NCI-H1105 (cell line): Measurements from ENCODE around the gene ZNF385B.
"Not testable (repeated sequence)": the region's sequence is repeated elsewhere in the genome, so short reads cannot be mapped to it uniquely, and the experiment has no call there.

Experiments used
- DNase-seq: peaks from one replicate; lab custom pipeline; 2025; lab: John Stamatoyannopoulos, UW

The ZNF385B gene

DNA sequence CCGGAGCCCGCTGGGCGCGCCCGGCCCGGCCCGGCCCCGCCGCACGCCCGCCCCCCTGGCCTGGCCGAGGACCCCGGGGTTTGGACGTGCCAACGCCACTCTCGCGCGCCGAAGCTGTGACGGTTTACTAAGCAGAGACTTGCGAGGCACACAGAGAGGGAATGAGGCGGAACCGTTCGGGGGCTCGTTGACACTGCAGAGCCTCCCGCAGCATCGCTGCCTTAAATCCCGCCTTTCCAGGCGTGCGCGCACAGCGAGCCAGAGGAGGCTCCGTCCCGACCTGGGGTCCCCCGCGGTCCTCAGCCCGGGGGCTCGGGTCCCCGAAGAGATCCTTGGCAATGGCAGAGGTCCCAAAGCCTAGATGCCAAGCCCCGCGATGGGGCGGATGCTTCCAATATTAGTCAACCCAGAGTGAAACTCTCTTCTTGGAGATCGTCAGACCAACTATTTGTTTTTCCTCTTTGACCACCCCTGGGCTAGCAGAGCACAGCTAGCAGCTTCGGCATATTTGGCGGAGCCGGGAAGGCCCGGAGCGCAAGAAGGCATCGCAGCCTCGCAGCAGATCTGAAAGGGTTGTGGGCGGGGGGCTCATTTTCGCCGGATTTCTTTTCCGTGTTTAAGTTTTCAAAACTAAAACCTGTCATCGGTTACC, at the start of gene ZNF385B:
Gene ZNF385B, minus strand, starts transcription at position 197 of the 652 bp plus-strand sequence.
- DNase-seq: peak; percentile 26

DNA sequence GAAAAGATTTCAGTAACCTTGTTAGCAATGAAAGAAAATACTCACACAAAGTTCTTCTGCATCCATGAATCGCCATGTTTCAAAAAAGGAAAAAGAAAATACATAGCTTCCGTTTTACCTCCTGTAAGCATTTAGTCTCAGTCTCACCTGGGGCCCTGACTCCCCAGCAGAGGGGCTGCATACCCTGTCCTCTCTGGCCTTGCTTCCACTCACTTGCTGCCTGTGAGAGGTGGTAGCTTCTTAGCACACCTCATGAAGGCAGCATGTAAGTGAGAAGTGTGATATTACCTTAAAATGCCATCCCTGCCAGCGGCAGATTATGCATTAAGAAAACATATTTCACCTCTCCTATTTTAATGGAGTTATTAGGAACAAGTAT, 49.3 kb upstream of the ZNF385B start:
- DNase-seq: no peak

DNA sequence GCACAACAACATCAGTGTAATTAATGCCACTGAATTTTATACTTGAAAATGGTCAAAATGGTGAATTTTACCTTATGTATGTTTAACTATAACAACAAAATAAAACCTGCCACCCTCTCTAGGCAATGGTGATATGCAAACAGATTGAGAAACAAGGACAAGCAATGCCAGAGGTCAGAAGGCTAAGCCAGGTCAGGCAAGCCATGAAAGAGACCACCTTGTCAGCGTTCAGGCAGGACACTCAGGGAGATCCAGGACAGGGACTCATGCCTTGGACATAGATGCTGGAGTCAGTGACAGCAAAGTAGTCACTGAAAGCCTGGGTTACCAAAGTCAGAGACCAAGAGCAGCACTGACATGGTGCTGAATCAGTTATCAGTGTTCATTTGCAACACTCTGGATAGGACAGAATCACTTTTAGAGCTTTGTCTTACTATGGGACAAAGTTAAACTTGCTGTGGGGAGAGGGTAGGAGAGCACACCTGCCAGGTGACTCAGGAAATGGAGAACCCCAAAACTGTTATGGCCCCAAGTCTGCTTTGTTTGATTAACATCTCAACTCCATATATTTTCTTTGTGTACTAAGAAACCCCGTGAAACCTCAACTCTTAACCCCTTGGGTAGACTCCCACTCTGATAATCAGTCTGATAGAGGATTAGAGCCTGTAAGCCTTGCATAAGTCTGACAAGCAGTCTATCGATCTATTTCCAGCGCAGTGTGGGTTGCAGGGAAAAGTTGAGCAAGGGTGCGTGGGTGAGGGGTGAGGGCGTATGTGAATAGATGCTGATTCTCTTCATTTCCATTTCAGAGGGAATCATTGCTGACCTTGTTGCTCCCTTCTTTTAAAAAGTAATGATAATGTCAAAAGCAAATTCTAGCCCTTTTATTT, 48.7 kb upstream of the ZNF385B start:
- no peak for DNase-seq

DNA sequence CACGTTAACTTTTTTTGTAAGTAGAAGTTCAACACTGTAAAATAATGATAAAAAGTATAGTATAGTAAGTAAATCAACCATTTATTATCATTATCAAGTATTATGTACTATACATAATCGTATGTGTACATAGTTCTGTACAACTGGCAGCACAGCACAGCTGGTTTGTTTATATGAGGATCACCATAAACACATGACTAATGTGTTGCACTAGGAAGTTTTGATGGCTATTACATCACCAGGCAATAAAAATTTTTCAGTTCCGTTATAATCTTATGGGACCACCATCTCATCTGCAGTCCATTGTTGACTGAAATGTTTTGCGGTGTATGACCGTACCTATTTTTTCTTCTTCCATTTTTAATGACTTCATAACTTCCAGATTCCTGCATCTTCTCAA, 39.2 kb upstream of the ZNF385B start:
- DNase-seq: no peak

DNA sequence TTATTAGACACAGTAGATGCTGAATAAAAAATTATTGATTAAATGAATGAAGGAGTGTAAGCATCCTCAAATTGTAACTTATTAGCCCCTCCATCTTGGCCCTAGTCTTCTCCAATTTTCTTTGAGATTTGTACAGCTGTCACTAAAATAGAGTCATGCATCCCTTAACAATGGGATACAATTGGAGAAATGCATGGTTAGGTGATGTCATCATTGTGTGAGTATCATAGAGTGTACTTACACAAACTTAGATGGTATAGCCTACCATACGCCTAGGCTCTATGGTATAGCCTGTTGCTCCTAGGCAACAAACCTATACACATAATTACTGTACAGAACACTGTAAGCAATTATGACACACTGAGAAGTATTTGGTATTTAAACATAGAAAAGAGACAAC, 38.3 kb upstream of the ZNF385B start:
- DNase-seq: no peak

DNA sequence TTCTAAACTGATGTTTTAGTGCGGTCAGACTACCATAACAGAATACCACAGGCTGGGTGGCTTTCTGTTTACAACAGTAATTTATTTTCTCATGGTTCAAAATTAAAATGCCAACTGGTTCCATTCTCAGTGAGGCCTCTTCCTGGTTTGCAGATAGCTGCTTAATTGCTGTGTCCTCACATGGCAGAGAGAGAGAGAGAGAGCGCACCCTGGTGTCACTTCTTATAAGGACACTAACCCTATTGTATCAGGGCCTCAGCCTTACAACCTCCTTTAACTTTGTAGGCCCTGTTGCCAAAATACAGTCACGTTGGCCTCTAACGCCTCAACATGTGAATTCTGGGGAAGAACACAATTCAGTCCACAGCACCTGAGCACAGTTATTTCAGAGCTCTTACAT, 37.5 kb upstream of the ZNF385B start:
- DNase-seq: peak; percentile 19

DNA sequence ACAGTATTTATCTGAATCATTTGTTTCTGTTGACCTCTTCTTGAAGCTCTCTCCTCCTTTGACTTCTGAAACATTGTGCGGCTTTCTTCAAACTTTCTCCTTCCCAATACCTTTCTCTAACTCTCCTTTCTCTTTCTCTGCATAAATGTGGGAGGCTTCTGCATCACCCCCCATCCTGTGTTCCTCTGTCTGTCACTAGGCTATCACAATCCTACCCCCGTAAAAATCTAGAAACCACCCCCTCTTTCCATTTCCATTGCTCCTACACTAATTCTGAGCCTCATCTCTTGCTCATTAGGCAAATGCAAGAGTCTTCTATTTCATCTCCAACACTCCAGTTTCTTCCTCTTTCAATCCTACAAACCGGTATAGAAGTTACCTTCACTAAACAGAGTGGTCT, 32.2 kb upstream of the ZNF385B start:
- DNase-seq: no peak

DNA sequence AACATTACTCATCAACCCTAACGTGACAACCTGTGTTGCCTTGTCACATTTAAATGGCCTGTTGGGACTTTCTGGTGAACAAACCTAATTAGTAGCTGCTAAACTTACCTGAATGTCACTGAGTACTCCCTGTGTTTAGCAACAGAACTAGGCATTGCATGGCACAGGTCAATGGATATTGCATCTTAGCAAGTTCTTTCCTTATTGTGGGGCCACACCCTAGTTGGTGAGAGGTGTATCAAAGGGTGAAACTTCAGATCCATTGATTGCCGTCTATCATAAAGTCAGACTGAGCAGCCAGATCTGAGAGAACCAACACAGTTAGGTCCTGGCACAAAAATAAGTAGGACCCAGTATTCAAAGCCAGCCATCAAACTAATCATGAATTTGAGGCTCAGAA, 29.8 kb upstream of the ZNF385B start:
- DNase-seq: no peak

DNA sequence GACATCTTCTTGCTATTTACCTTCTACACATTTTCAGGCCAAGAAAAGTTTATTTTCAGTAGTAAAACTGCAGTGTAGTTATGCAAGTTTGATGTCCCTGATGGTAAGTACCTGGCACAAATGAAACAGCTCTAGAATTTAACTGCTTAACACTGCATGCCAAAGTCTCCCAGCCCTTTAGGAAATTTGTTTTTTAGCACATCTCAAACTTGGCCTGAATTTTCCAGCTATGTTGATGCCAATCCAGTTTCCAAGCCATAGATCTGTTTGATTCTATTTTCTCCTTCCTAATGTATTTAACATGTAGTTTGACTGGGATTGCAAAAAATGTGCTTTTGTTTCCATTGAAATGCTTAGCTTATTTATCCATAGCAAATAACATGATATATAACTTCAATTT, 29.3 kb upstream of the ZNF385B start:
- no peak for DNase-seq

DNA sequence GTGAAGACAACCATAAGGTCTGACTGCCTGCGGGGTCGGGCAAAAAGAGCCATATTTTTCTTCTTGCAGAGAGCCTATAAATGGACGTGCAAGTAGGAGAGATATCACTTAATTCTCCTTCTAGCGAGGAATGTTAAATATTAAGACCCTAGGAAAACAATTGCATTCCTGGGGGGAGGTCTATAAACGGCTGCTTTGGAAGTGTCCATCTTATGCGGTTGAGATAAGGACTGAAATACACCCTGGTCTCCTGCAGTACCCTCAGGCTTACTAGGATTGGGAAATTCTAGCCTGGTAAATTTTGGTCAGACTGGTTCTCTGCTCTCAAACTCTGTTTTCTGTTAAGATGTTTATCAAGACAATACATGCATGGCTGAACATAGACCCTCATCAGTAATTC, 27.2 kb upstream of the ZNF385B start:
- DNase-seq: not testable (repeated sequence)

DNA sequence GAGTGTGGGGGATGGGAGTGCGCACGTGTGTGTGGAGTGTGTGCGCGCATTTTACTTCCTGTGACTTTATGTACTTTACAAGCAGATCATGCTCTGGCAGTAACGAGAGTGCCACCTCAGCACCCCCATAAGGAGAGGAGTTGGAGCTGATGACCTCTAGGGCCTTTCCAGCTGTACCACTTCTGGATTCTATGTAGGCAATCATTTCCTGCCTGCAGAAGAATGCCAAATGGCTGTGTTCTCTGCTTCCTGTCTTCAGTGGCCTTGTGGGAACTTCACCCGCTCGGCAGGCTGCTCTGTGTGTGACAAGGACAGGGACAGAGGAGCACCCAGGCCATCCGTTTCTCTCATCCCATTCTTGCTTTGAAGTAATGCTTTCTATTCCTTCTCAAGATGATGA, 22.8 kb upstream of the ZNF385B start:
- no peak for DNase-seq

DNA sequence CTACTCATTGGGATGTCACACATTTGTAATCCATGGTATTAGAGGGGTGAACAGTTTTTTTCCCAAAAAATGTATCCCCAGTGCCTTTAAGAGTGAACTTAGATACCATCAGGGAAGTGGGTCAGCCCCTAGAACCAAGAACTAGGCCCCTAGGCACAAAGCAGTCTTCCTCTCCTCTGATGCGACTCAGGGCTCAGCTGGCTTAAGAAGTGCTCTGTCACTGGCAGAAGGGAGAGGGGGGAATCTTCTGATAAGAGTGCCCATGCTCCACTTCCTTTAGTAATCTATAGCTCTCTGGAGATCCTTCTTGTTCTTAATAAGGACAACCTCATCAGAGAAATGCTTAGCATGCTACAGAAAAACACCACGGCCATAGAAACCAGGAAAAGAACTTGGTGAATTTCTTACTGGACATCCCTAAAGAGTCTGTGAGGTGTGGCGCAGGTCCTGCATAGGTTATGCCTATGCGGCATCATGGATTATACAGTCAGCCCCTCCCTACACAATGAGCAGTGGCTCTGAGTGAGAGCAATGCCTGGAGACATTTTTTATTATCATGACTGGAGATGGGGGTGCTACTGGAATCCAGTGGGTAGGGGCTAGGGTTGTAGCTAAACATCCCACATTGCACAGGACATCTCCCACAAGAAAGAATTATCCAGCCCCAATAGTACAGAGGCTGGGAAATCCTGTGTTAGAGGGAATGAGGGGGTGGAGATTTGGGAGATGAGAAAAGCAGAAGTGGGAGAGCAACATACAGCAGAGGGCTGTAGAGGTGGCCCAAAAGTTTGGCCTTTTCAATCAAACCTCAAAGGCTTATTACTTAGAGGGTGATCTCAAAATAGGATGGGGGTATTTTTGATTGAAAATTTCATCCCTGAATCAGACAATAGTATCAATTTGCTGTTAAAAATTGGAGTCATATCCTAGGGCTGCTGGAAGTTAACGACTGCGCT, 21.7 kb upstream of the ZNF385B start:
- DNase-seq: no peak

DNA sequence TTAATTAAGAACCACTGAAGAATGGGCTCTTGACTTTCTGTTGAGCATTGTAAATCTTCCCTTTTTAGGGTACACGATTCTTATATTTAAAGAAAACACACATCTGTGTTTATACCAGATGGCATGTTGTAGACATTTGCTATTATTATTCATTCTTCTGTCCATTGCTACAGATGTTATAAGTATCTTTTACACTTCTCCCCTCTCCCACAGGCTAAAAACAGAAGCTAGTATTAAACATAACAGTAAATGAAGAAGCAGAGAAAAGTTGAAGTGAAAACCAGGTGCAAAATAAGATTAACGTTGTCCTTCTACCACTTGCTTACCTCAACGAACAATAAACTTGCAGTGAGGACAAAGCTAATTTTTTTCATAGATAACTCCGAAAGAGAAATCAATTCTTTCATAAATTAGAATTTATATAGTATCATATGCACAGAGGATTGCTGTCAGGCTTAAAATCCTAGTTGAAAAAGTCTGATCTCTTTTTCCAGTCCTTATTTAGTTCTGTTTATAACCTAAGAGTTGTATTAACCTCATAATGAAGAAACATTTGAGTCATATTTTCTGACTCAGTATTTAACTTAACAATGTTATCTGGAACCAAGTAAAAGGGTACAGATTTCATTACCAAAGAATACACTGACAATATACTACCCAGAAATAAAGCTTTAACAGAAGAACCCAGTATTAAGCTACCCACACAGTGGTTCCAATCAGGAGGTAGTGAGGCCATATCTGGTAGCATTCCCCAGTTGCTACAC, 16.4 kb upstream of the ZNF385B start:
- DNase-seq: no peak

DNA sequence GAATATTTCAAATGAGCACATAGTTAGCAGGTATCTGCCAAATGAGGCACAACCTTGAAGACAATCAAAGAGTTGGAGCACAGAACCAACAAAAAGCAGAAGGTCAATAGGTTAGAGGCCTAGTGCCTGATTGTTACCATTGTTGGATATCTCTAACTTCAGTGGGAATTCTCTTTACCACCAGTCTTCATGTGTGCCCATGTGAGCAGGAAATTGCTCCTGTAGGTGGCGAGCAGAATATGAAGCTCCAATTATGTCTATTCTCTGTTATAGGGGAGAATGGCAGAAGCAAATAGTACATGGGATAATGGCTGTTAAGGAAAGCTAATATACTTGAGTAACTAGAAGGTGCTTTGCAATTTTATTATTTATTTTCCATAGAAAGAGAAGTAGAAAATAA, 14.9 kb upstream of the ZNF385B start:
- DNase-seq: no peak

DNA sequence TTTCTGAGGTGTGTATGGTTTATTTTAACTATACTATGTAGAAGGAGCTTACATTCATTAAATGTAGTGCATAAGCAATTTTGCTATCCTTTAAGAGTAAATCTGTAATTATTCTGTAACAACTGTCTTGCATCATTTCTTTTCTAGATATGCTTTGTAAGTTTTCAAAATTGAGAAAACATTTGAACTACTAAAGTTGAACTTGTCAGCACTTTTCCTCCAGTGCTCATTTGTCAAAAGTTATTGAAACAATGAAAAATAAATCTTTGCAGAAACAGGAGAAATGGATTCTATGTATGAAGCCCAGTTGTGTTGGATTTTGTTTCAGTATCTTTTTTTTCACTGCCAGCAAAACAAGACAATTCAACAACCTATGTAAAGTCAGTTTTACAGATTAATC, 14.5 kb upstream of the ZNF385B start:
- no peak for DNase-seq

DNA sequence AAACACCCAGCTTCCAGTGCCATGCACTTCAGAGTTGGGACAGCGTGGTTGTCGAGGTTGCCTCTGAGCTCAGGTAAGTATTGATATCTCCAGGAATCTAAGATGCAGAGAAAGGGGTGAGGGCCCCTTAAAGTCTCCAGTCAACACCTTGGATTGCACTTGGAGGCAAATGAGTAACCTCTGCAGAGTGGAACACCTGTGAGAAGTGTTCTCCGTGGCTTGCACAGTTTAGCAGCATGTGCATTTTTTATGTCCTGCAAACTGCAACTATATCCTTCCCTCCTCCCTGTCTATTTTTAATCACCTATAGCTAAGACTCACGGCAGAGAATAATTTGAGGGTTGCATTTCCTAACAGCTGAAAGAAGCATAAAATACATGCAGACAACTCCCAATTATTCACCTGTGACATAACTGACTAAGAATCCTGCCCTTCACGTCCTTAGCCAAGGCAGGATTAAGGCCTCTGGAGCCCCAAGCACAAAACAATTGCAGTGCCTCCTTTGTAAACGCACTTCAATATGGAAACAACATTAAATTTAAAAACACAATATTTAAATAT, 1.6 kb upstream of the ZNF385B start:
- no peak for DNase-seq

DNA sequence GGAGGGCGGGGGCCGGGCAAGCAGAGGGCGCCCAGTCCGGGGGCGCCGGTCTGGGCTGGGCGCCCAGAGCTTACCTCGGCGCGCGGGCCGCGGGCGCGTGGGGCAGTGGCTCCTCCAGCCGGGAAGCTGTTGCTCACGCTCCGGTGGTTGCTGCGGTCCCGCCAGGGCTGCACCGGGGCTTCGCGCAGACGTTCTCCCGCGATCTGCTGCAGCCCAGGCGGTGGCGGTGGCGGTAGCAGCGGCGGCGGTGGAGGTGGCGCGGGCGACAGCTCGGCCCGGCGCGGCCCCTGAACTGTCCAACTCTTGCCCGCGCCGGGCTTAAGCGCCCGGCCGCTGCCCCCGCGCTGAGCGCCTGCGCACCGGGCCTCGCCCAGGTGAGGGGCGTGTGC, 391 bp downstream of the ZNF385B start:
- DNase-seq: no peak

DNA sequence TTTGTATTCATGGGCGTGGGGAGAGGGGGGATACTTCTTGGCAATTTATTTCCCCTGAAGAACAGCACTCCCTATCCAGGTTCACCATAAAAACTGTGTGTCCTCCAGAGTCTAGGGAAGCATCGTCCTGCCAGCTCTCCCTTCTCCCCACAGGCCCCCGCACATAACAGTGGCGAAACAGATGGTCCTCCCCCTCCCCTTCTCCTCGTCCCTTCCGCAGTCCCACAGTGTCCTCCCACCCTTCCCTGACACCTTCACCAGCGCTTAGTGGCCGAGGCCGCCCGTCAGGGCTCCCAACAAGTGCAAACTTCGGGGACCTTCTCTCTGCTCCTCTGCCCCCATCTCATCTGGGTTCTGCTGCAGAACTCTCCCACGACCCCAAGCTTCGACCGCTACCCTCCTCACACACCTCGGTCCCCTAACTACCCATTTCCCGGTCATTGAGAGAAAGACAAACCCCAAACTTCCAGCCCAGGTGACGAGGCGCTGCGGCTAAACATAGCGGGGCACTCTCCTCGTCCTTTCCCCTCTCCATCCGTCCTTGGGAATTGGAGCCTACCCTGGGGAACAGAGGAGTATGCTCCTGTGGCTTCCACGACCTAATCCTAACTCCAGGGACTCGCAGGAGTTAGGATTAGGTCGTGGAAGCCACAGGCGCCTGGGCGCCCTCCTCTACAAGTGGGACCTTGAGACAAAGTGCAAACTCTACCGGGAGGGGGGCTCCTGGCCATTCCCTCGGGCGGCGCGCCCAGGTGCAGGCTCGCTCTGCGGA, 971 bp downstream of the ZNF385B start:
- no peak for DNase-seq

DNA sequence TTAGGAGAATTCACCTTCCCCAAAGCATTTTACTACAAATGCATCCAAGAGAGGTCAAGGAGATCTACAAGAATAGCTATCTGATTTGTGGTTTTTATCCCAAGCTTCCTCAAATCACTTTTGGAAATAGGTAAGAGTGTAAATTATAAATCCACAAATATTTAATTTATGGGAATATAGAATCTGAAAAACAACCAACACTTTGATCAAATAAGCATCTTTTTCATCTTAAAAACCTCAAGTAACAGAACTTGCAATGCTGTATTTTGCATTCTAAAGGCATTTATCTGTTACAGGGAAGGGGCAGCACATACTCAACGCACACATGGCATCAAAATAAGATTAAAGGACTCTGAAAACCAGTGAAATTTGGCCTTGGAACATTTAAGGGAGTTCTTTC, 1.9 kb downstream of the ZNF385B start:
- DNase-seq: no peak

DNA sequence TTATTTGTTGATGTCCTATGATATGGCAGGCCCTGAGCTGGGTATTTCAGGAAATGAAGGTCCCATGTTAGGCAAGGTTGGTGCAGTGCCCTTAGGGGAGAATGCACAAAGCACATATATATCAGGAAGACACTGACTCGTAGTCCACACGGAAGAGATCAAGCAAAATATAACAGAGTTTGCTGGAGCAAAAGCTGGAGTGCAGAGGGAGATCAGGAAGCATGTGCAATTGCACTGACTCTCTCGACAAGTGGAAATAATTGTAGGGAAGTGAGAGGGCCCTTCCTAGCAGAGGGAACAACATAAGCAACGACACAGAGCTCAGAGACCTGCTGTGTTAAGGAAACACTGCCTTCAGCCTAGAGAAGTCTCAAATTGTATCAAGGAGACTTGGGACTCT, 4.2 kb downstream of the ZNF385B start:
- no peak for DNase-seq

DNA sequence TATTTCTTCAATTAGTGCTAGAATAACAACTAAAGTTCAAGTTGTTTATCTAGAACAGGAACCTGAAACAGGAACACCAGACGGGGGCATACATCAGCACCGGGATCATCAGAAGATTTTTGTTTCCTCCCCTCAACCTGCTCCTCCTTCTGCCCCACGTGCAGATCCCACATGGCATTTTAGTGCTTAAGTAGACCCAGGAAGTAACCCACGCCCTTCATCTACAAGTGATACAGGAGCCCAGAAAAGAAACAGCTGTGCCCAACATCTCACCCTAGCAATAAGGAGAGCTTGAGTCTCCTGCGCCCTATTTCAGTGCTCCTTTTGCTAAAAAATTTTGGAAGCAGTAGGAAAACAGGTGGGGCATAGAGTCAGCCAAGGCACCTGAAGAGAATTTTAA, 5.2 kb downstream of the ZNF385B start:
- DNase-seq: no peak
